ENCODE data around the gene DENND2C.

The DENND2C gene

GRCh38 chr1:114540821-114541220 lies 129.0 kb downstream of the DENND2C start:
- DNase-seq (ENCODE audit: low read depth): no peak

DNA sequence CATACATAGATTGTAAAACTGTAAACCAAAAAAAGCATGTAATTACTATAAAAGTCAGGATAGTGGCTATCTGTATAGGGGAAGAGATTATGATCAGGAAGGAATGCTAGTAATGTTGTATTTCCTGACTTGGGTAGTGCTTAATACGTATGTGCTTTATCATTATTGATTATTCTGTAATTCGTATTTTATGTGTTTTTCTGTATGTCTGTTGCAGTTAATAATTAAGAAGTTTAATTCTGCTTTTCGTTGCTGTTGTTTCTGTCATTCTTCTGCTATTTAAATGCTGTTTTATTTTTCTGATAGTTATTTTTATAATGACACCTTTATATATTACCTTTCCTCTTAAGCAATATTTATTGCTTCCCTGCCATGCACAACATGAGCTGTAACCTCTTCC lies 129.6 kb downstream of the DENND2C start:
- no peak for DNase-seq (ENCODE audit: low read depth)

DNA sequence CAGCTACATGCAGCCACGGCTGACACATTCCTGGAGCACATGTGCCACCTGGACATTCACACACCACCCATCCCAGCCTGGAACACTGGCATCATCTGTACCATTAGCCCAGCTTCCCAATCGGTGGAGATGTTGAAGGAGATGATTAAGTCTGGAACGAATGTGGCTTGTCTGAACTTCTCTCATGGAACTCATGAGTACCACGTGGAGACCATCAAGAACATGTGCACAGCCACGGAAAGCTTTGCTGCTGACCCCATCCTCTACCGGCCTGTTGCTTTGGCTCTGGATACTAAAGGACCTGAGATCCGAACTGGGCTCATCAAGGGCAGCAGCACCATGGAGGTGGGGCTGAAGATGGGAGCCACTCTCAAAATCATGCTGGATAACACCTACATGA lies 133.8 kb downstream of the DENND2C start:
- DNase-seq (ENCODE audit: low read depth): no peak

DNA sequence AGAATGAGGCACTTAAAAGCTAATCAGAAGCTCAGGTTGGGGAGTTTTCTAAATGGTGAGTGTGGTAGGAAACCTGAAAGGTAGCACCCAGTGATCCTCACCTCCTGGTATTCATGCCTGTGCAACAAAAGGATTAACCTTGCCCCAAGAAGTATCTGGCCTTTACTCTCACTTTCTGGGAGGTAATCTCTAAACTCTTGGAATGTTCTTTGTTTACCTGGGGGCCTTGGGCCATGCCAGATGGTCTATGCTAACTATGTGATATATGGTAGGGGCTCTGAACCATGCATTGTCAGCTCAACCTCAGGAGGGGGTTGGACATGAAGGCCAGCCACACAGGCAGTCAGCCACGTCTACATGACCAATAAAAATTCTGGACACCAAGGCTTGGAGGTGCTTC lies 134.4 kb downstream of the DENND2C start:
- DNase-seq (ENCODE audit: low read depth): no peak
